GM12865 (cell line): ENCODE measurements around the gene KRABD2.
"Not testable (repeated sequence)": the region's sequence is repeated elsewhere in the genome, so short reads cannot be mapped to it uniquely, and the experiment has no call there.

Experiments used
- DNase-seq: peaks from one replicate; pipeline ENCODE4 v3.0.0; 2010; ENCODE audit warnings: low read depth
- H3K4me3 ChIP-seq: 2 replicates; pipeline ENCODE4 v1.5.1; 2011; ENCODE audit warnings: mild to moderate bottlenecking, low read depth, low read length, control low read depth
- TF ChIP-seq, protein P1 (sequence below): IDR thresholded peaks from 2 replicates; pipeline ENCODE4 v1.5.1; 2011; ENCODE audit warnings: low read length, control low read depth, low read depth, inconsistent platforms; ENCODE audit not compliant: insufficient read depth; ENCODE audit errors: missing control alignments

Gene KRABD2

DNA sequence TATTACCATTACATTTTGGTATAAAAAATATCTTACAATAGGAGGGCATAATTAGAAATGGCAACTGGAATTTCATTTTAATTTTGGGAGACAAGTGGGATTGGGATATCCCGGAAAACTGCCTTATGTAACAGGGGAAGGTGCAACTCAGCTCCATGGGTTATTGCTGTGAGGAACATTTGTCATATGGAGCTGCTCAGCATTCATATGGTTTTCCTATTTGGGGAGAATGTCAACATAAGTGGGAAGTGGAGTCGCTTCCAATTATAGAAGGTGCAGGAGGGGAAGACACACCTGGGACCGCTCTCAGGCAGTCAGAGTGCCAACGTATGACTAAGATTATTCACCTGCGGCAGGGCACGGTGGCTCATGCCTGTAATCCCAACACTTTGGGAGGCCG is 26.2 kb downstream of the KRABD2 start:
- TF ChIP-seq, protein P1, sequence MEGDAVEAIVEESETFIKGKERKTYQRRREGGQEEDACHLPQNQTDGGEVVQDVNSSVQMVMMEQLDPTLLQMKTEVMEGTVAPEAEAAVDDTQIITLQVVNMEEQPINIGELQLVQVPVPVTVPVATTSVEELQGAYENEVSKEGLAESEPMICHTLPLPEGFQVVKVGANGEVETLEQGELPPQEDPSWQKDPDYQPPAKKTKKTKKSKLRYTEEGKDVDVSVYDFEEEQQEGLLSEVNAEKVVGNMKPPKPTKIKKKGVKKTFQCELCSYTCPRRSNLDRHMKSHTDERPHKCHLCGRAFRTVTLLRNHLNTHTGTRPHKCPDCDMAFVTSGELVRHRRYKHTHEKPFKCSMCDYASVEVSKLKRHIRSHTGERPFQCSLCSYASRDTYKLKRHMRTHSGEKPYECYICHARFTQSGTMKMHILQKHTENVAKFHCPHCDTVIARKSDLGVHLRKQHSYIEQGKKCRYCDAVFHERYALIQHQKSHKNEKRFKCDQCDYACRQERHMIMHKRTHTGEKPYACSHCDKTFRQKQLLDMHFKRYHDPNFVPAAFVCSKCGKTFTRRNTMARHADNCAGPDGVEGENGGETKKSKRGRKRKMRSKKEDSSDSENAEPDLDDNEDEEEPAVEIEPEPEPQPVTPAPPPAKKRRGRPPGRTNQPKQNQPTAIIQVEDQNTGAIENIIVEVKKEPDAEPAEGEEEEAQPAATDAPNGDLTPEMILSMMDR = no peak
- no peak for DNase-seq
- H3K4me3 ChIP-seq = no peak overlapping the region

DNA sequence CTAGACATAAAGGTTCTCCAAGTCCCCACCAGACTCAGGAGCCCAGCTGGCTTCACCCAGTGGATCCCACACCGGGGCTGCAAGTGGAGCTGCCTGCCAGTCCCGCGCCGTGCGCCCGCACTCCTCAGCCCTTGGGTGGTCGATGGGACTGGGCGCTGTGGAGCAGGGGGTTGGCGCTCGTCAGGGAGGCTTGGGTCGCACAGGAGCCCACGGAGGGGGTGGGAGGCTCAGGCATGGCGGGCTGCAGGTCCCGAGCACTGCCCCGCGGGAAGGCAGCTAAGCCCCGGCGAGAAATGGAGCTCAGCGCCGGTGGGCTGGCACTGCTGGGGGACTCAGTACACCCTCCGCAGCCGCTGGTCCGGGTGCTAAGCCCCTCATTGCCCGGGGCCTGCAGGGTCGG is 29.5 kb downstream of the KRABD2 start:
- DNase-seq, H3K4me3 ChIP-seq: not testable (repeated sequence)

DNA sequence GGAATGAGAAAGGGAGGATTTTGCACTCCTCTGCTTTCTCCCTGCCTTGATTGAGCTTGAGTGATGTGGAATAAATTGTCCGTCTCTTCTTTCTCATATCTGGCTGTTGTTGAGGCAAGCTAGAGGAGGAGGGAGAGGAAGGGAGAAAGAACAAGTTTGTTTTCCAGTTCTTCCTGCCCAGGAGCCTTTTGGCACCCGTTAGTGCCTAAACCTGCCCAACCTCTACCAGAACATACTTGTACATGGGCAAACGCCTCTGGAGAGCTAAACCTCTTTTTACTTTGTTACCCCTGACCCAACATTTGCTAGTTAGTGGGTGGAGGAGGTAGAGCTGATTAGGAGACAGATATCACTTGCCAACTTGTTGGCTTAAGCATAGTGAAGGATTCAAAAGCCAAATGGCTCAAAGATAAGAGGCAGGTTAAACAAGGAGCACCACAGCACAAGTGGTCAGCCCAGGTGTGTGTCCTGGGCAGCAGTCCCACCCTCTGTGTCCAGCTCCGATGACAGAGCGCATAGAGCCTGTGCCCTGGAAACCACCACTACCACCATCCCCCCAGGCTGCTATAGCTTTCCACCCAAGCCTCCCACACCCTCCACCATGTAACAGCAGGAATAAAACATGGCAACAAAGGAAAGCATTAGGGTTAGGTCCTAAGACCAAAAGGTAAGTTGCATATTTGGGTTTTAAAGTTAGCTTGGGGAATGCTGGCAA is 30.4 kb downstream of the KRABD2 start:
- TF ChIP-seq, protein P1 = no peak
- no peak overlapping the region for H3K4me3 ChIP-seq
- no peak for DNase-seq

DNA sequence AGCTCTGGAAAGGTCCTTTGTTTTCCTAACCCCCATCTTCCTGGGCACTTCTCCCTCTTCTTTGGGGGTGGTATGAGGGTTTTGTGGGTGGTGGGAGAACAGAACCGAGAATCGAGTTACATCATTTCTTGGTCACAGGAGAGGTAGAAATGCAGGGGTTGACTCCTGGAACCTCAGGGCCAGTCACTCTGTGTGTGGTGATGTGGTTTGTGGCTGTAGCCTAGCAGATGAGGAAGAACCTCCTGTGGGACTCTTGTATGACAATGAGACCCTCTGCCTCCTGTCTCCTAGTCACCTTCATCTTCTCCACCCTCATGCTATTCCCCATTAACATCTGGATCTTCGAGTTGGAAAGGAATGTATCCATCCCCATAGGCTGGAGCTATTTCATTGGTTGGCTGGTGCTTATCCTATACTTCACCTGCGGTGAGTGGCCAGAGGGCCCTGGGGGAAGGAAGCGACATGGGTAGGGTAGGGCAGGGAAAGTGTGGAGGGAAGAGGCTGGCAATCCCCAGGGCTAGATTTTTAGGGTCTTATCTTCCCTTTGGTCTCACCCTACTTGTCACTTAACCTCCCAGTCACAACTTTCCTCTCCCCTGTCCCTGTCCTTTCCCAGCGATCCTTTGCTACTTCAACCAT is 31.3 kb downstream of the KRABD2 start:
- TF ChIP-seq, protein P1 = no peak
- no peak overlapping the region for H3K4me3 ChIP-seq
- DNase-seq = no peak

DNA sequence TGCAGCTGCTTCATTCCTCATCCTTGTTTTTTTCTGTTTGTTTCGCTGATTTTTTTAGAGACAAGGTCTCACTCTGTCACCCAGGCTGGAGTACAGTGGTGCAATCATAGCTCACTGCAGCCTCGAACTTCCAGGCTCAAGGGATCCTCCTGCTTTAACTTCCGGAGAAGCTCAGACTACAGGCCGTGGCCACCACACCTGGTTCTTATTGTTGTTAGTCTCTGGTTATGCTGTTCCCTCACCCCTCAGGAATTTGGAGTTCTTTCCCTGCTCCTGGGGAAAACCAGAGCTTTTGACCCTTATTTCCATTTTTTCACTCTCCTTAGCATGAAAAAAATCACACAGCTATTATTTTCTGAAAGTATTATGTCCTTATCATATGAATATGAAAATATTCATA is 35.0 kb downstream of the KRABD2 start:
- no peak for DNase-seq
- TF ChIP-seq, protein P1 = no peak
- H3K4me3 ChIP-seq = no peak overlapping the region

DNA sequence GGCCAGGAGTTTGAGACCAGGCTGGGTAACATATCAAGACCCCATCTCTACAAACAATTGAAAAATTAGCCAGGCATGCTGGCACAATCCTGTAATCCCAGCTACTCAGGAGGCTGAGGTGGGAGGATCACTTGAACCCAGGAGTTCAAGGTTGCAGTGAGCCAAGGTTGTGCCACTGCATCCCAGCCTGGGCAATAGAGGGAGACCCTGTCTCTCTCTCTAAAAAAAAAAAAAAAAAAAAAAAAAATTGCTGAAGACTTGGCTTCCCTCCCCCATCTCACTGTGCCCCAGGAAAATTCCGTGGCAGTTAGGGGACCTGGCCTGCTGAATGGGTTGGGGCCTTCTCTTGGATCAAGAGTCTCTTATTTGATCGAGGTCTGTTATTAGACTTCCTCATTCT is 37.0 kb downstream of the KRABD2 start, which contains the start of gene ODF4:
ODF4 (plus strand) TSS at position 301 of the 400 bp plus-strand sequence. CDS start 212 bp downstream, outside the sequence.
- H3K4me3 ChIP-seq = no peak within 1 kb of the TSS
- no peak for DNase-seq
- TF ChIP-seq, protein P1 = no peak

DNA sequence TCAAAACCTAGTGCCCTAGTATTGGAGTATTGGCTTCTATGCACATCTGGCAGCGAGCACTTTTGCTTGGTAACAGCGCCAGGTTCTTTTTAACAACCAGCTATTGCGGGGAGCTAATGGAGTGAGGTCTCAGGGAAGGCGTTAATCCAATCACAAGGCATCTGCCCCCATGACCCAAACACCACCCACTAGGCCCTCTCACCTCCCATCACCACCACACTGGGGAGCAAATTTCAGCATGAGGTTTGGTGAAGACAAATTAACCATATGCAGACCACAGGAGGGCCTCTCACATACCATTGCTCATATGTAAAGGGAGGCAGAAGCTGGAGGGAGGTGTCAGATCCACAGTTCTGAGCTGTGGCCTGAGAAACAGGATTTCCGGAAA is 37.8 kb downstream of the KRABD2 start:
- TF ChIP-seq, protein P1 = no peak
- no peak overlapping the region for H3K4me3 ChIP-seq
- no peak for DNase-seq
